Measurements from ENCODE around the gene SRRM4.
"Not testable (repeated sequence)": the region's sequence is repeated elsewhere in the genome, so short reads cannot be mapped to it uniquely, and the experiment has no call there.

SRRM4 gene

GRCh38 chr12:119011231-119011630, 29.9 kb downstream of the SRRM4 start:
- no peak for DNase-seq

- DNase-seq: no peak
Measured at GRCh38 chr12:119012179-119012578, 30.8 kb downstream of the SRRM4 start.

- DNase-seq: no peak
Measured at GRCh38 chr12:119013023-119013422, 31.7 kb downstream of the SRRM4 start.

- DNase-seq: no peak
Measured at GRCh38 chr12:119014368-119014767, 33.0 kb downstream of the SRRM4 start.

GRCh38 chr12:119016715-119017114, 35.4 kb downstream of the SRRM4 start:
- DNase-seq: no peak

- no peak for DNase-seq
Measured at GRCh38 chr12:119019166-119019565, 37.8 kb downstream of the SRRM4 start.

GRCh38 chr12:119020406-119021360, 39.3 kb downstream of the SRRM4 start:
- no peak for DNase-seq

- no peak for DNase-seq
Measured at GRCh38 chr12:119024356-119024755, 43.0 kb downstream of the SRRM4 start.

- no peak for DNase-seq
Measured at GRCh38 chr12:119025786-119026185, 44.4 kb downstream of the SRRM4 start.

GRCh38 chr12:119033332-119033731, 52.0 kb downstream of the SRRM4 start:
- DNase-seq: not testable (repeated sequence)

- DNase-seq: peak; percentile 26
Measured at GRCh38 chr12:119036878-119037825, 55.8 kb downstream of the SRRM4 start.

GRCh38 chr12:119044094-119044493, 62.8 kb downstream of the SRRM4 start:
- no peak for DNase-seq

- DNase-seq: no peak
Measured at GRCh38 chr12:119047641-119048040, 66.3 kb downstream of the SRRM4 start.

- no peak for DNase-seq
Measured at GRCh38 chr12:119050663-119051062, 69.3 kb downstream of the SRRM4 start.

GRCh38 chr12:119051474-119051873, 70.1 kb downstream of the SRRM4 start:
- DNase-seq: no peak

GRCh38 chr12:119052001-119052400, 70.7 kb downstream of the SRRM4 start:
- no peak for DNase-seq

- DNase-seq: no peak
Measured at GRCh38 chr12:119055977-119056376, 74.6 kb downstream of the SRRM4 start.

- DNase-seq: no peak
Measured at GRCh38 chr12:119060847-119061796, 79.8 kb downstream of the SRRM4 start.

GRCh38 chr12:119068129-119068856, 87.0 kb downstream of the SRRM4 start:
- no peak for DNase-seq

GRCh38 chr12:119069147-119069642, 87.9 kb downstream of the SRRM4 start:
- peak; percentile 75 for DNase-seq

- no peak for DNase-seq
Measured at GRCh38 chr12:119071176-119071575, 89.8 kb downstream of the SRRM4 start.
